Measurements from ENCODE around the gene PIK3CD.

The PIK3CD gene

GRCh38 chr1:9633493-9633892, 18.0 kb upstream of the PIK3CD start:
- no peak overlapping the region for H3K4me3 ChIP-seq (ENCODE audit: low read depth, low read length)
- DNase-seq (ENCODE audit: low read depth), result no peak
- no peak for TF ChIP-seq CTCF (IDR thresholded peaks at IDR 0.05; ENCODE audit: low read depth, low read length, missing control alignments)

GRCh38 chr1:9634582-9634981, 16.9 kb upstream of the PIK3CD start:
- TF ChIP-seq CTCF (IDR thresholded peaks at IDR 0.05; ENCODE audit: low read depth, low read length, missing control alignments), result no peak
- no peak overlapping the region for H3K4me3 ChIP-seq (ENCODE audit: low read depth, low read length)
- DNase-seq (ENCODE audit: low read depth), result no peak

- no peak for DNase-seq (ENCODE audit: low read depth)
- no peak for TF ChIP-seq CTCF (IDR thresholded peaks at IDR 0.05; ENCODE audit: low read depth, low read length, missing control alignments)
These were observed 12.3 kb upstream of the PIK3CD start for GRCh38 chr1:9639227-9639626.

DNA sequence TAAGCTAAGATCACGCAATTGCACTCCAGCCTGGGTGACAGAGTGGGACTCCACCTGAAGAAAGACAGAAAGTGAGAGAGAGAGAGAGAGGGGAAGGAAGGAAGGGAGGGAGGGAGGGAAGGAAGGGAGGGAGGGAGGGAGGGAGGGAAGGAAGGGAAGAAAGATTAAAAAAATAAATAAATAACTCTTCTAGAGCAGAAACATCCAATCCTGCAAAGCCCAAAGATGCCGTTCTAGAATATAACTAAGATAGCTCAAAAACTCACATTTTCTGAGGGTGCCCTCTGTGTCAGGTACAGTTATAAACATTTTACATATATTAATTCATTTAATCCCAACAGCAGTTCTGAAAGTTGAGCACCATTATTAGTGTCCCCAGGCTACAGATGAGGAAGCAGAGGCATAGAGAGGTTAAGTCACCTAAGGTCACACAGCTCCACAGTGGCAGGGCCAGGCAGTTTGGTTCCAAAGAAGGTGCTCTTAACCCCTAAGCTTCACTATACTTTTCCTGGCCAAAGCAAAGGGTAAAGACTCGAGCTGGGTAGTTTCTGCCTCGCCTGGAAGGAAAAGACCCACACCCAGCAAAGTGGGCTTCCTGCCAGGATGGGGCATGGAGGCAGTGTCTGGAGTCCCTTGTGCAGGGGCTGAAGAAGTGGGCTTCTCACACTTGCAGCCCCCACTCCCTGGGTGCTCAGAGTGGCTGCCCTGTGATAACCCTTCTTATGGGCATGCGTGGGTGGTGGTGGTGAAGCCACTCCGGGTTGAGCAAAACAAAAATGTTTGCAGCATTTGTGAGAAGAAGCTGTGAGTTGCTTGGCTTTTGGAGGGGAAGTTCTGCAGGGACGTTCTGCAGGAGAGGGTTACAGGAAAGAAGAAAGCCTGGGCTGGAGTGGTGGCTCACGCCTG, 7.9 kb upstream of the PIK3CD start:
- TF ChIP-seq CTCF (IDR thresholded peaks at IDR 0.05; ENCODE audit: low read depth, low read length, missing control alignments), result no peak
- no peak for DNase-seq (ENCODE audit: low read depth)
- no peak overlapping the region for H3K4me3 ChIP-seq (ENCODE audit: low read depth, low read length)

More at GRCh38 chr1:9639227-9639626, 12.3 kb upstream of the PIK3CD start:
- no peak overlapping the region for H3K4me3 ChIP-seq (ENCODE audit: low read depth, low read length)

DNA sequence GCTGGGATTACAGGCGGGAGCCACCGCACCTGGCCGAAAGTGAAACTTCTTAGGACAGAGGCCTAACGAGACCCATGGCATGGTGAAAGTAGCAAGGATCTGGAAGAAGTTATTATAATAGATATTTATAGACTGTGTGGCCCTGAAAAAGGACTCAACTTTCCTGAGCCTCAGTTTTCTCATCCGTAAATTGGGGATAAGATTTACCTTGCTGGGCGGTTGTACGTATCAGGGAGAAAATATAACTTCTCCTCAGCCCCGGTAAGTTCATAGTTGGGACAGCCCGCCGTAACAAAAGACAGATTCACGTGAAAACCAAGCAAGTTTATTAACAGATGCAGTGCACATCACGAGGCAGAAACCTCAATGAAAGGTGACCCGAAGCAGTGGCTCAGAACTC, 5.5 kb upstream of the PIK3CD start:
- no peak for TF ChIP-seq CTCF (IDR thresholded peaks at IDR 0.05; ENCODE audit: low read depth, low read length, missing control alignments)
- no peak for DNase-seq (ENCODE audit: low read depth)
- H3K4me3 ChIP-seq (ENCODE audit: low read depth, low read length), result no peak overlapping the region

GRCh38 chr1:9648171-9648570, 3.4 kb upstream of the PIK3CD start:
- no peak for TF ChIP-seq CTCF (IDR thresholded peaks at IDR 0.05; ENCODE audit: low read depth, low read length, missing control alignments)
- no peak for DNase-seq (ENCODE audit: low read depth)
- no peak overlapping the region for H3K4me3 ChIP-seq (ENCODE audit: low read depth, low read length)

- H3K4me3 ChIP-seq (ENCODE audit: low read depth, low read length), result no peak overlapping the region
- DNase-seq (ENCODE audit: low read depth), result no peak
- TF ChIP-seq CTCF (IDR thresholded peaks at IDR 0.05; ENCODE audit: low read depth, low read length, missing control alignments), result no peak
These were observed 1.8 kb upstream of the PIK3CD start for GRCh38 chr1:9649769-9650168.
